ENCODE measurements around the gene FBLIM1.
"Not testable (repeated sequence)": the region's sequence is repeated elsewhere in the genome, so short reads cannot be mapped to it uniquely, and the experiment has no call there.

Gene FBLIM1

DNA sequence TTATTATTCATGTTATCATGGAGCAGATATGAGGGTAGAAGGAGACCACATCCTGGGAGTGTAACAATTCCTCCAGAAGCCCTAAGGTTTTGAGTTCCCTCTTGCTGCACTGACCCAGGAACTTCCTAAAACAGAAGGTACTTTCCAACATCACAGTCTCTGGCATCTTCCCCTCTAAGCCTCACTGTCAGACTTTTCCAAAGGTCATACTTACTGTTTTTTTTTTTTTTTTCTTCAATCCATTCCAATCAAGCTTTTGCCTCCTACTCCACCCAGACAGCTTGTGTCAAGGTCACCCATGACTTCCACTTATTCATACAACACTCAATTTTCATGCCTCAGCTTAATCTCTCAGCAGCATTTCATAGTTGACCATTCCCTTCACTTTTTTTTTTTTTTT is 67.2 kb downstream of the FBLIM1 start:
- DNase-seq, result no peak

GRCh38 chr1:15826810-15827507 is 68.4 kb downstream of the FBLIM1 start:
- no peak for DNase-seq

DNA sequence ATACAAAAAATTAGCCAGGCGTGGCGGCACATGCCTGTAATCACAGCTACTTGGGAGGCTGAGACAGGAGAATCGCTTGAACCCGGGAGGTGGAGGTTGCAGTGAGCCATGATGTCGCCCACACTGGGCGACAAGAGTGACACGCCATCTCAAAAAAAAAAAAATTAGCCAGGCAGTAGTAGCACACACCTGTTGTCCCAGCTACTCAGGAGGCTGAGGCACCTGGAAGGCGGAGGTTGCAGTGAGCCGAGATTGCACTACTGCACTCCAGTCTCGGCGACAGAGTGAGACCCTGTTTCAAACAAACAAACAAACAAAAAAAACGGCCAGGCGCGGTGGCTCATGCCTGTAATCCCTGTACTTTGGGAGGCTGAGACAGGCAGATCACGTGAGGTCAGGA is 69.0 kb downstream of the FBLIM1 start:
- not testable (repeated sequence) for DNase-seq

- not testable (repeated sequence) for DNase-seq
These were observed 70.3 kb downstream of the FBLIM1 start for GRCh38 chr1:15828931-15829330.

- no peak for DNase-seq
These were observed 71.7 kb downstream of the FBLIM1 start for GRCh38 chr1:15830258-15830657.

DNA sequence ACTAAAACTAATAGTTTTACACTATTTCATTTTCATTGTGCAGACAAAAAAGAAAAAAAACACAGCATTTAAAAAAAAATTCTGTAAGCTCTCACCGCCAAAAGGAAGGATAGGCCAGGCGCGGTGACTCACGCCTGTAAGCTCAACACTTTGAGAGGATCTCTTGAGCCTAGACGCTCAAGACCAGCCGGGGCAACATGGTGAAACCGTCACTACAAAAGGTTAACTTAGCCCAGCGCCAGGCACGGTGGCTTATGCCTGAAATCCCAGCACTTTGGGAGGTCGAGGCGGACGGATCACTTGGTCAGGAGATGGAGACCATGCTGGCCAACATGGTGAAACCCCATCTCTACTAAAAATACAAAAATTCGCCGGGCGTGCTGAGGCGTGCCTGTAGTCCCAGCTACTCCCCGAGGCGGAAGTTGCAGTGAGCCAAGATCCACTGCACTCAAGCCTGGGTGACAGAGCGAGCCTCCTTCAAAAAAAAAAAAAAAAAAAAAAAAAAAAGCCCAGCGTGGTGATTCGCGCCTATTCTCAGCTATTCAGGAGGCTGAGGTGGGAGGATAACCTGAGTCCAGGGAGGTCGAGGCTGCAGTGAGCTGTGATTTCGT is 74.6 kb downstream of the FBLIM1 start:
- peak; percentile 54 for DNase-seq

DNA sequence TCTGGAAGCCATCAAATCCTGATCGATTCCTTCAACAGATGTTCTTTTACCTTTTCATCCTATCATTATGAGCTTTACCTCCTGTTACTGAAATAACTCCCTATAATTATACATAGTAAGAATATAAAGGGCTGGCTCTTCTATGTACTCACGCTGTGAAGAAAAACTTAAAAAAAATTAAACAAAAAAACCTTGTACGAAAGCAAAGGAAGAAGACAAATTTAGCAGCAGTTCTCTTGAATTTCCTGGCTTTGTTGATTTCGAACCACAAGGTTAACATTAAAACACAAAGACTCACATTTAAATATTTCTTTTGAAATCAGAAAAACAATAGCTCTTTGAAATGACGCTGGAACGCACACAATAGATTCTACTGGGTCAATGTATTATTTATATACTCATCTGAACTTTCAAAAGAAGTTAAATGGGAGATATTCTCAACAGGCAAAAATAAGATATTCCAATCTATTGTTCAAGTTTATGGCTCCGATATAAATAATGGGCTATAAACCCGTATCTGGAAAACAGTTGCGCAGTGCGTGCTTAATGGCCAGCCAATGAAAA is 75.3 kb downstream of the FBLIM1 start:
- no peak for DNase-seq

GRCh38 chr1:15834406-15835204 is 76.0 kb downstream of the FBLIM1 start:
- DNase-seq, result peak; percentile 90

- DNase-seq, result peak; percentile 52
These were observed 76.7 kb downstream of the FBLIM1 start for GRCh38 chr1:15835205-15835740.

- peak; percentile 100 for DNase-seq
These were observed 77.3 kb downstream of the FBLIM1 start for GRCh38 chr1:15835741-15836510.

Data from activated naive CD4-positive, alpha-beta T cell treated with Interleukin-2 at 50 U/mL for 16 hours (primary cell).